Endothelial cell of umbilical vein (primary cell): ENCODE results near the gene BABAM2.

Experiments used
- CTCF ChIP-seq, 2 donors: IDR thresholded peaks; 1 replicate in 1 of 2; 2 replicates in 1 of 2; pipeline ENCODE4 v1.5.1; 2011; ENCODE audit warnings: low read length in 2 of 2, mild to moderate bottlenecking in 2 of 2, moderate library complexity in 2 of 2, control low read depth in 1 of 2, inconsistent platforms in 1 of 2, low read depth in 1 of 2; ENCODE audit not compliant: insufficient read depth in 1 of 2; ENCODE audit errors: extremely low read depth in 1 of 2
- EZH2 ChIP-seq: IDR thresholded peaks from 2 replicates; pipeline ENCODE4 v1.6.1; 2012; ENCODE audit warnings: borderline replicate concordance, low read depth, mild to moderate bottlenecking, moderate library complexity, low read length, inconsistent platforms; ENCODE audit not compliant: severe bottlenecking
- MYC ChIP-seq: IDR thresholded peaks from one replicate; pipeline ENCODE4 v1.6.1; 2011; ENCODE audit warnings: mild to moderate bottlenecking, low read depth, low read length
- POLR2A ChIP-seq: IDR thresholded peaks from 2 replicates; pipeline ENCODE4 v1.6.1; 2012; ENCODE audit warnings: low read depth, mild to moderate bottlenecking, control low read depth, low read length
- TF ChIP-seq, protein P1 (sequence below): IDR thresholded peaks from 2 replicates; pipeline ENCODE4 v1.6.1; 2011; ENCODE audit not compliant: insufficient read depth, insufficient read length

DNA sequence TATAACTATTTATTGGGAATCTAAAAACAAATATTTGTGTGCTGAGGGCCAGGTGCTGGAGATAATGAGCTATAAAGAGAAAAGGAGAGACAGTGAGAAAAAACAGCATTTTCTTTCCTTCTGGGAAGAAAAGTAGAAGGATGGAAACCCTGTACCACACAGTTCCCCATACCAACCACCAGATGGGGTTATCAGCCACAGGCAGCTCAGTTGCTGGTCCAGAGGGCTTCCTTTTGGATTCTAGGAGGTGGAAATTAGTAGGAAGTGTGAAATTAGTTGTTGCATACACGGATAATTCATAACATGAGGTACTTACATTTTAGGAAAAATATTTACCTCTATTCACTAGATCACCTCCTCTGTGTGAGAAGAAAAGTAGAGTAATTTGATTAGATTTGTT lies 265.1 kb downstream of the BABAM2 start:
- TF ChIP-seq, protein P1, sequence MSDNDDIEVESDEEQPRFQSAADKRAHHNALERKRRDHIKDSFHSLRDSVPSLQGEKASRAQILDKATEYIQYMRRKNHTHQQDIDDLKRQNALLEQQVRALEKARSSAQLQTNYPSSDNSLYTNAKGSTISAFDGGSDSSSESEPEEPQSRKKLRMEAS = no peak
- peak; percentile 46 to 47 for TF ChIP-seq CTCF (IDR thresholded peaks at IDR 0.05; ENCODE audit: extremely low read depth in 1 of 2, insufficient read depth in 1 of 2, low read depth in 1 of 2, low read length in 2 of 2)
- TF ChIP-seq POLR2A = no peak
- TF ChIP-seq EZH2 = no peak
- TF ChIP-seq MYC = no peak
